Fibroblast of villous mesenchyme (primary cell): ENCODE data around the gene MRTO4. TPM values are rescaled to one million over a fixed set of nuclear protein-coding genes. Genes with fewer than 3 reads are reported as not detected.
"Not testable (repeated sequence)": the region's sequence is repeated elsewhere in the genome, so short reads cannot be mapped to it uniquely, and the experiment has no call there.

ENCODE experiments used
- DNase-seq: peaks from one replicate; pipeline ENCODE4 v3.0.0-alpha.2; 2010; ENCODE audit warnings: low read depth
- H3K4me3 ChIP-seq: 2 replicates; pipeline ENCODE4 v1.5.1; 2011; ENCODE audit warnings: low read depth, mild to moderate bottlenecking, low read length
- CTCF ChIP-seq: IDR thresholded peaks from 2 replicates; pipeline ENCODE4 v1.5.1; 2012; ENCODE audit warnings: low read depth, mild to moderate bottlenecking, low read length; ENCODE audit not compliant: insufficient read depth
- total RNA-seq: library from RNA; depleted of rRNA; stranded (reverse); fragments of >200 nt; gene quantifications from 2 replicates; pipeline ENCODE4 v1.2.3, GENCODE V29; 2012

The MRTO4 gene
- total RNA-seq, 1 donor = 26.3 TPM

DNA sequence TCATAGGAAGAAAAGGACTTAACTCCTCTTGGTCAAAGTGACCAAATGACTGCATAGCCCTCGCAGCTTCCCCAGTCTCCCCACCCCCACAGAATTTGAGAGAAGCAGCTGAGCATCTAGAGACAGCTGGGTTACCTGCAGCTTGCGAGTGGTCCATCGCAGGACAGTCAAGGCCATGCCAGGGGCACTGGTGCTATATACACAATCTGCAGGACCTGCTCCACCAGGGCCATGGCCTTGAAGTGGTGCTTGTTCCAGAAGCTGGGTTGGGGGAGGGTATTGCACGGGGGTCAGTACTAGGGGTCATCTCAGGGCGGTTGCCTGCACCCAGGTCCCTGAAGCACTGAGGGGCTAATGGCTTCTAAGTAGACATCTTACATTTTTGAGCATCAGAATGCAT, 10.4 kb downstream of the MRTO4 start:
- H3K4me3 ChIP-seq = no peak overlapping the region
- no peak for TF ChIP-seq CTCF
- no peak for DNase-seq

DNA sequence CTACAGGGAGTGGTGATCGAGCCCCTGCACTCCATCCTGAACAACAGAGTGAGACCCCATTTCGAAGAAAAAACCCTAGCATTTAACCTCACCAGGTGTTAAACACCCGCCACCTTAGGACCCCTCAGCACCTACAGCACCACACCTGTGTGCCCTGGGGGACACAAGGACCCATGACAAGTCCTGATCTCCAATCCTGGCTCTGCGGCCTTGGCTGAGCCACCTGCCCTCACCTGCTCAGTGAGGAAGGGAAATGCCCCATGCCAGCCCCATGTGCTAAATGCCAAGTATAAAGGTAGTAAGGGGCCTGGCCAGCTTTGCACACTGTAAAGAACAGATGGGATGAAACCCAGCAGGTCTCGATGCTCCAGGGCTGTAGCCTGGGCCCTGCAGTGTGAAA, 11.1 kb downstream of the MRTO4 start:
- no peak for TF ChIP-seq CTCF
- DNase-seq = no peak
- H3K4me3 ChIP-seq = no peak overlapping the region

GRCh38 chr1:19268445-19268844, 16.8 kb downstream of the MRTO4 start:
- no peak overlapping the region for H3K4me3 ChIP-seq
- TF ChIP-seq CTCF = no peak
- DNase-seq = no peak

DNA sequence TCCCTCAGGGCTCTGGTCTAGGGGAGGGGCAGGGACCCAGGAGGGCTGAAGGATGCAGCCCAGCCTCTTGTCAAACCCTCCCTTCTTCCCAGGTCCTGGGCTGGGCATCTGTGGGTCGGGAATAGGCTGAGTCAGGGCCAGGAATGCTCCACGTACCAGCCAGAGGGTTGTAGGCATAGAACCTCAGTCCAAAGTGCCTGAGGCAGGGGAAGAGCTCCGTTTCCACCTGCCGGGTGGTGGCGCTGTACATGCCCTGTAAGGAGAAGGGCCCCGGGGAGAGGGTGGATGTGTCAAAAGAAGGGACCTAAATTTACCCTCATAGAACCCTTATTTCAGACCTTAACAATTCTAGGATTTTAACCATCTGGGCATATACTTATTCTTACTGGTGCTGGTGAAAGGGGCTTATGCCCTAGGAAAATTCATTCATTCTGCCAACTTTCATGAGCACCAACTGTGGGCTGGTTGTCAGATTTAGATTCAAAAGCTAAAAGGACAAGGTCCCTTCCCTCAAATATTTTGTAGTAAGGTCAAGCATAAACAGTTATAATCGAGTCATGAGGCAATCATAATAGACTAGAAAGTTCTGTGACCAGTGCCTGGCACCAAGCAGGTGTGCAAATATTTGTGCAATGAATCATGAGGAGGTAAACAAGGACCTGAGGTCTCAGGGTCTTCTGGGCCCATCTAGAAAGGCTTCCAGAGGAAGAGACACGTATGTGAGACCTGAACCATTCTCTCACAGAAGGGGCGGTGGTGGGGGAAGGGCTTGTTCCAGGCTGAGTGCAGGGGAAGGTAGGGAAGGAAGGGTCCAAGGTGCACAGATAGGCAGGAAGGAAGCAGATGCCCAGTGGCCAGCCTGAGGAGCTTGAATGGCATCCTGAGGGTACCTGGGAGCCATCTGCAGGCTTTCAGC, 18.1 kb downstream of the MRTO4 start:
- TF ChIP-seq CTCF = peak; percentile 9
- not testable (repeated sequence) for DNase-seq, H3K4me3 ChIP-seq

DNA sequence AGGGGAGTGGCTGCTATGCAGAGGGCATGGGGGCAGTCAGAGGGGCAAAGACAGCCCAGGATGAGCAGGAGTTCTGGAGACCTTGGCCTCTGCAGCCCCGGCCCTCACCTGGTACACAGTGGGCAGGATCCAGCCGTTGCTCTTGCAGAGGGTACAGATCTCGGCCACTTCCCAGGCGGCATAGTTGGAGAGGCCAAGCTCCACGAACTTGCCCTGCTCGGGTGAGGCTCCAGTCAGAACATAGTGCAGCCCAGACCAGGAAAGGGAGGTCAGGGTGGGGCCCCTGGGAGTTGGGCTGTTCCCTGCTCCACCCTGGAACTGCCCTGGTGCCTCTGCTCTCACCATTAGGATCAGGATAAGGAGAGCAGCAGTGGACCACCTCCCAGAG, 18.7 kb downstream of the MRTO4 start:
- H3K4me3 ChIP-seq, DNase-seq: not testable (repeated sequence)

GRCh38 chr1:19272064-19272463, 20.5 kb downstream of the MRTO4 start:
- DNase-seq = no peak
- no peak for TF ChIP-seq CTCF

DNA sequence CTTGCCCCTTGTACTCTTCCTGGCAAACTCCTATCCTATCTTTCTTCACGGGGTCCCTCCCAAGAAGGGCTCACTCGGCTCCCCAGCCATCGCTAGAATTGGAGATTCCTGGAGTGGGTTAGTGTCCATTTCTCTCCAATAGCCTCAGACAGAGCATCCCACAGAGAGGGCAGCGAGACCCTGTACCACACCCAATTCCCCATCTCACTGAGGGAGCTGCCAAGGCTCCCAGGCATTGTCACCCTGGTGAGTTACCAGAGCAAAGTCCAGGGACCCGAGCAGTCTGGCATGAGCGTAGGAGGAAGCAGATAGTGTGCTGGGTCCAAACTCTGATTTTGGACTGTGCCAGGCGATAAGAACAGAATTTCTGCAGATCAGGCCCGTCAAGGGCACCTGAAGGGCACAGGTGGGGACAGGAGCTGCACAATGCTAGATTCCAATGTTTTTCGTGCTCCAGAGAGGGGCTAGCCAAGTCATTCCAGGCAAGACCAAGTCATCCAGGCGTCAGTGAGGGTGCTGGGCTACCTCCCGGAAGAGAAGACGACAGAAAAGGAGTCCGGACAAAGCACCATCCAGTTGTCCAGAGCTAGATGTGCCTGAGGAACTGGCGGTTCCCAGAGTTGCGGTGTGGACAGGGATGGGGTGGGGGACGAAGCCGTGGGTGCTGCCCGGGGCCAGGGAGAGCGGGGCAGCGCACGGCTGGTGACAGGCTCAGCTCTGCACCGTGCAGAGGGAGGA, 21.7 kb downstream of the MRTO4 start:
- DNase-seq = no peak
- no peak for TF ChIP-seq CTCF
- no peak overlapping the region for H3K4me3 ChIP-seq

More at GRCh38 chr1:19272064-19272463, 20.5 kb downstream of the MRTO4 start:
- no peak overlapping the region for H3K4me3 ChIP-seq

DNA sequence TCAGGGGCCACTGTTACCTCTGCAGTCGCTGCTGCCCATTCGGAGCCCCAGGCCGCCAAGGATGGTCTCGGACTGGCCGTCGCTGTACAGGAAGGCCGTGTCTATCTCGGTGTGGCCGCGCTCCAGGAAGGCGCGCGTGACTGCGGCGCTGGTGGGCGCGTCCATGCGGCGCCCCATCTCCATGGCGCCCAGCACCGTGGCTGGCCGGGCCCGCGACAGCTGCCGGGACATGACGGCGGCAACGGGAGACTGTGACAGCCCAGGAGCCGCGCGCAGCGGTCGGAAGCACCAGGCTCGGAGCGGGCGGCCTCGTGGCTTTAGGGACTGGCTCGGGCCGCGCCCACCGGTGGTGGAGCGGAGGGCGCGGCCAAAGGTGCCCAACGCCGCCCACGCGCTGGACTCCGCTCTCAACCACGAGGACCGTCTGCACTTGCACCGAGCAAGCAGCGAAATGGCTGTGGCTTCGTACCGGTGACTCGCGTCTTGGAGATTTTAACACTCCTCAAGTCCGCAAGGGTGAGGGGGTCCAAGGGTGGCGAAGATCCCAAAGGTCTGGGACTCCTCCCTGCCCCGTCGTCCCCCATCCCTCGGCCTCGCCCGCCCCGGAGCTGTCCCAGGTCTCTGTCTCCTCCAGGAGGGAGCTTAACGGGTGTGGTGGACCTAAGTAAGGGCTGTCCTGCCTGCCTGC, 22.4 kb downstream of the MRTO4 start:
- not testable (repeated sequence) for H3K4me3 ChIP-seq, DNase-seq
